GM21529 (cell line): Measurements from ENCODE around the gene SPOCK2.
"Not testable (repeated sequence)": the region's sequence is repeated elsewhere in the genome, so short reads cannot be mapped to it uniquely, and the experiment has no call there.

Source experiments
- ATAC-seq: cut with Tn5 transposase; IDR thresholded peaks from one replicate; pipeline ENCODE4 v1.9.1; 2021; ENCODE audit not compliant: unreplicated experiment

The SPOCK2 gene

DNA sequence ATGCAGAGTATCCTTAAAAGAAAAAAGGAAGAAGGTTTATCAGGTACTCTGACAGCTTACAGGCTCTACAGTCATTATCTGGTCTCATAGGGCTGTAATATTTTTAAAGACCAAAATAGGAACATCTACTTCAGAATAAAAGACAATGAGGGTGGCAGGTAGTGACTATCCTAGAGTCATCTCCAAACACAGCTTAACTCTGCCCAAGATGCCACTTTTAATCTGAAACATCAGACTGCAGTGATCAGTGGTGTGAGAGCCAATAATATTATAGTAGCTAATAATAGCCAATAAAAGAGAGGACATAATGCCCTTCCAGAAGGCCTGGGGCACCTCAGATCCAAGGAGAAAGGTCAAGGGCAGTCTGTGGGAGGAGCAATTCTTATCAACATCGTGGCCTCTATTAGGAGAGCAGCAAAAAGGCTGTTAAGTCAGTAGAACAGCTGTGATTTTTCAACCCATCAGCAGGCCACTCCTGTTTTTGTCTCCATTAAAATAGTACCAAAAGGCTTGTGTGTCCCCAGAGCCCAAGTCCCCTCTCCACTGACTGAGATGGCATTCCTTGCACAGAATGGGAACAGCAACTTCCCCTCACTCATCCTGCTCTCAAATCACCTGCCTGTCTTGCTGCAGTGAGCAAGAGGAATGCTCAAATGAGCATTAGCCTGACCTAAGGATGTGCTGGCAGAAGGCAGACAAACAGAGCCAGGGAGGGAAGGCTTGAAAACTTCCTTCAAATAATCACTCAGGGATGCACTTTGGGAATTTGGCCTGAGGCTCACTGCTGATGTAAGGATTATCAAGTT is 20.7 kb upstream of the SPOCK2 start:
- no peak for ATAC-seq

DNA sequence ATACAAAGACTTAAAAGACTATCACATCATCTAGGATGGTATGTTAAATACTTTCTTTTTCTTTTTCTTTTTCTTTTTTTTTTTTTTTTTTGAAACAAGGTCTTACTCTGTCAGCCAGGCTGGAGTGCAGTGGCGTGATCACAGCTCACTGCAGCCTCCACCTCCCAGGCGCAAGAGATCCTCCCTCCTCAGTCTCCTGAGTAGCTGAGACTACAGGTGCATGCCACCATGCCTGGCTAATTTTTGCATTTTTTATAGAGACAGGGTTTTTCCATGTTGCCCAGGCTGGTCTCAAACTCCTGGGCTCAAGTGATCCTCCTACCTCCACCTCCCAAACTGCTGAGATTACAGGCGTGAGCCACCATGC is 19.6 kb upstream of the SPOCK2 start:
- ATAC-seq, result not testable (repeated sequence)

DNA sequence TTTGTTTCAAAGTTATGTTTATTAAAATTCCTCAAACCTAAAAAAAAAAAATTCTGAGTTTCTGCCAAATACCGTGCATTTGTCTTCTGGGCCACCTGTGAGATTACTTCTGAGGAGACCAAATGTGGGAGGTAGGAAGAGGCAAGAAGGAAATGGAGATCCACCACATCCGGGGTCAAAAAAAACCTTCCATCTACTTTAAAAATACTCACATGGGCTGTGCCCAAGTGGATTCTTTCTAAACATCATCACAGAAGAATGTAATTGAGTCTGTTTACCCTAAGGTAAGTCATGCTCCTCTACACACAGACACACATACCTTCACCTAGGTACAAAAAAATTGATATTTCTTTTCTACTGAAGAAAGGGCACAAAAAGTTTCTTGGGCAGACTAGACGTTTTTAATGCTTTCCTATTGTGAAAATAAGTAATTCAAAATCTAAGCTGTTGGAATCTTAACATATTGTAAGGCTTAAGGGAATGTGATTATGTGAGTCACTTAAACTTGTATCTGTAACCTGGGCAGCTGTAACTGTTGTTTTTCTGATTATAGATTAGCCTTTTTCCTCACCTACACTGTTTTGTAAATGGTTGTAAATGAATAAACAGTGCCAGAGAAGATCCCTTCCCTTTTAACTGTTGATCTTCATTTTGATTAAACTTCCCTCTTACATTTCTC is 19.1 kb upstream of the SPOCK2 start:
- ATAC-seq, result no peak

DNA sequence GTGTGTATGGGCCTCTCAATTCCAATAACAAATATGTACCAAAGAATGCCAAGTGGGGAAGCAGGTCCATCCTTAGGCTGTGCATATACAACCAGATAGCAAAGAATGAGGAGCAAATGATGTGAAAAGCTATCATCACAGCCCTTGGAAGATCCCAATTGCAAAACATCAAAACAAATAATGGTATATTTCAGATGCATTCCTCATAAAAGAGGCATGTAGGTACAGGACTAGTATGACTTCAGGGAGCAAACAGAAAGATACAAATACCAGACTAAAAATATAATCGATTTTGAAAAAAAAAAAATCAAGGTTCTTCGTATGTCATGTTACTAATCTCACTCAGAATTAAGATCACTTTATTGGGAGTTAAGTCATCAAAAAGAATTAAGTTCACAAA is 18.5 kb upstream of the SPOCK2 start:
- no peak for ATAC-seq

GRCh38 chr10:72106154-72106849 is 18.0 kb upstream of the SPOCK2 start:
- no peak for ATAC-seq

GRCh38 chr10:72105710-72106109 is 17.4 kb upstream of the SPOCK2 start:
- no peak for ATAC-seq

DNA sequence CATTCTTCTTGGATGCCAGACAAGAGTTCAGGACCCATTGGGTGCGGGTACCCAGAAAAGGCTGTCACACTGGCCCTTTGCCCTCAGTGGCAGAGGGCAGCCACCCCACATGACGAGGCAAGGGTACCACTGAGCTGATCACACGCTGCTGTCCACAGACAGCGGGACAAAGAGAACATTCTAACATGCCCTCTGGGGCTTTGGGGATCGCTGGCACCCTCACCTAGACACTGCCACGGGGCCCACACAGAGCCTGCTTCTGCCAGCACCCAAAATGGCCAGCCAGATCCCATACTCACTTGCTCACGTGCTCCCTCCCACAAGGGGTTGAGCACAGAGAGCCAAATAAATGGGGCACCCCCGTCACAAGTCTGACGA is 16.7 kb upstream of the SPOCK2 start:
- ATAC-seq, result no peak

GRCh38 chr10:72104472-72105097 is 16.2 kb upstream of the SPOCK2 start:
- ATAC-seq, result no peak

DNA sequence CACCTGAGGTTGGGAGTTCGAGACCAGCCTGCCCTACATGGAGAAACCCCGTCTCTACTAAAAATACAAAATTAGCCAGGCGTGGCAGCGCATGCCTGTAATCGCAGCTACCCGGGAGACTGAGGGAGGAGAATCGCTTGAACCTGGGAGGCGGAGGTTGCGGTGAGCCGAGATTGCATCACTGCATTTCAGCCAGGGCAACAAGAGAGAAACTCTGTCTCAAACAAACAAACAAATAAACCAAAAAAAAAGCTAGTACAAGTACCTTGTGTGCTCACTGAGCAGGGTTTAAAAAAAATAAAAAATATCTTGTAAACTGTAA is 11.2 kb upstream of the SPOCK2 start:
- ATAC-seq, result no peak

DNA sequence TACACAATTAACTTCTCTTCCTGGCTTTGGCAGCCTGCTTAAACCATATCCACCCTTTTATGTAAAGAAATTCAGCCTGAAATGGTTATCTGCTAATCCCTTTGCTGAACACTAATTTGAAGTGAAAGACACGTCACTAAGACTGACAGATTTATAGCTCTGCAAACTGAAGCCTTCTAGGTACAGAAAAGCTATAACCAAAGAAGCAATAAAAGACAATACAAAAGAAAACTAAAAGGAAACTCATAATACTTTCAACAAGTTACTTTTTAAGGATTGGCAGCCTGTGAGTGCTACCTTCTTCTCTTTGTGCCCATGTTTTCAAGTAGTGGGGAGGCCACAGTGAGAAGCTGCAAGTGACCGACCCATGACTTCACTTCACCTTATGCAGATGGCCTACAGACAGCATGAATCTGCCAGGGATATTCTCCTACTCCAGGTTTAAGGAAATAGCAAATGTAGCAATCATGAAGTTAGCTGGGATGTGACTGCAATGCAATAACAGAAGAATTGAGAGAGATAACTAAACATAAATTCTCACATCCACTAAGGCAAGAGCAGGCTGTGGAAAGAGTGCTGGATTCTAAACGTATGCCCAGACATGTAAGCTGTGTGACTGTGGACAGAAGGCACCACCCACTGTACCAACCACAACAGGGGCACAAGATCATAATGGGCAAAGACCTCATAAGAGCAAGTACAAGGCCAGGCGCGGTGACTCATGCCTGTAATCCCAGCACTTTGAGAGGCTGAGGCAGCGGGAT is 10.7 kb upstream of the SPOCK2 start:
- ATAC-seq, result no peak

DNA sequence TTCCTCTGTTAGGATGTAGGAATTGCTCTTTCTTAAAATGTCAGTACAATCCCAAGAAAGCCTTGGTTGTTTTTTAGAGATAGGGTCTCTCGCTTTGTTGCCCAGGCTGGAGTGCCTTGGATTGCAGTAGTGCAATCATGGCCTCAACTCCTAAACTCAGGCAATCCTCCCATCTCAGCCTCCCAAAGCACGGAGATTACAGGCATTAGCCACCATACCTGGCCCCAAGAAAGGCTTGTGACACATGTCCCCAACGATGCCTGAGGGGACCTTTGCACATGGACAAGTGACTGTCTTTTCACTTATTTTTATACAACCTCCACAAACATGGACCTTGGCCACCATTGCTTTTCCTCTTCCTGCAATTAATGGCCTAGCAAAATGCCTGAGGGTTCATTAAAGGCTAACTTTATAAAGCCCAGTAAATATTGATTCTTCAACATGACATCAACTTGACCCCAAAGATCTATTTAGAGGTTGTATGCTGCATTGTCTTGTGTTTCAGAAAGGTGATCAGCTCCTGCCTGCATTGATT is 10.0 kb upstream of the SPOCK2 start:
- no peak for ATAC-seq

DNA sequence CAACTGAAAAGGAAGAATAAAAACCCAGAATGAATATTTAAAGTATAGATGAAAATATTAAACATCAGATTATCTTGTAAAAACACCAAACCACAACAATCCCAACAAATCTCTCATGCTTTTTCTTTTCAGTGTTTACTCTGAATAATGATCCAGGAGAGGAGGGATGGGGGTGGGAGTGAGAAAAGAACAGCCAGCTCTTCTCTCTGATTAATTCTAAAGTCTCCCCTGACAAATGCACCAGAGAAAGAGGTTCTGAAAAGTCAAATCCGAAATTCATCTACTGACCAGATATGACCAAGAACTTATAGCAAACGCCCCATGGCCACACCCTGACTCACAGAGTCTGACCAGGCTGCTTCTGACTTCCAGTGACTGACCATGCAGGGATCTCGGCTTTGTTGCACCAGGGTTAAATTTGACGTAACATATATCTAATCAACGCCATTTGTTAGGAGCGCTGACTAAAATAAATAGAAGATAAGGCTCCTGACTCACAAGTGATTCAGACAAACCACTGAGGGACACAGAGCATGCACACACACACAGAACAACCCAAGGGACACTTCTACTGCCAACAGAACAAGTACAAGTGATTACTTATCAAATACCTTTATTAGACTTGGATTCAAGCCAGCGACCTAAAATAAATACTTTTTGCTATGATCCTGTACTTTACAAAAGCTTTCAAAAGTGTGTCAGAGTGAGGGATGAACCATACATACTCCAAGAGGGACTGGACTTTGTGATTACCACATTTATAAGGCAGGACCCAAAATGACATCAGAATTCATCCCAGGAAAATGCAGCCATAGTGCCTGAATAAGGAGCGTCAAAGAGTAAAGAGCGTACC is 9.3 kb upstream of the SPOCK2 start:
- ATAC-seq, result no peak

DNA sequence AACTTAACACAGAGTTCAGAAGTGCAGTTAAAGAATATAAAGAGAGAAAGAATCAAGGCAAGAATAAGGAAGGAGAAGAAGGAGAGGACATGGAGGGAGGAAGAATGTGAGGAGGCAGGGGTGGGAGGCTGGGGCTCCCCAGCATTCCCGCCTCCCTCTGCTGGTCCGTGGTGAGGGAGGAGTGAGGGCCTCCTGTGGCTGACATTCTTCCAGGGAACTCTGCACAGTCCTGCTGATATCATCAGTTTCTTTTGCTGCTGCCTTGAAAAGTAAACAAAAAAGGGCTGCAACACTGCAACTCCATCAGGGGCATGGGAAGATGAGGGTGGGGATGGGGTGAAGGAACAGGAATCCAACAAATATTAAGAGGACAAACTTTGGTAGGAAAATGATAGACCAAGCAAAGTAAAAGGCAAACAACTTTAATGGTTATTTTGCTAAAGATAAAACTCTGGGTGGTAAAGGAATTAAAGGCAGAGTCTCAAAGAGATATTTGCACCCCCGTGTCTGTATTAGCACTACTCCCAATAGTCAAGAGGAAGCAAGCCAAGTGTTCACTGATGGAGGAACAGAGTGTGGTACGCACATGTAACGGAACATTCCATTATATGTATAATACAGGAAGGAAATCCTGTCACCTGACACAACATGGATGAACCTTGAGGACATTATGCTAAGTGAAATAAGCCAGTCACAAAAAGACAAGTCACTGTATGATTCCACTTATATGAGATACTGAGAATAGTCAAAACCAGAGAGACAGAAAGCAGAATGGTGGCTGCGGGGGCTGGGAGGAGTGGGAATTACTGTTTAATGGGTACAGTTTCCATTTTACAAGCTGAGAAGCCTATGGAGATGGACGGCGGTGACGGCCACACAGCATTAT is 8.0 kb upstream of the SPOCK2 start:
- no peak for ATAC-seq

- no peak for ATAC-seq
These were observed 6.8 kb upstream of the SPOCK2 start for GRCh38 chr10:72095195-72095594.

- no peak for ATAC-seq
These were observed 6.2 kb upstream of the SPOCK2 start for GRCh38 chr10:72094574-72094973.

GRCh38 chr10:72093450-72093849 is 5.1 kb upstream of the SPOCK2 start:
- ATAC-seq, result no peak

DNA sequence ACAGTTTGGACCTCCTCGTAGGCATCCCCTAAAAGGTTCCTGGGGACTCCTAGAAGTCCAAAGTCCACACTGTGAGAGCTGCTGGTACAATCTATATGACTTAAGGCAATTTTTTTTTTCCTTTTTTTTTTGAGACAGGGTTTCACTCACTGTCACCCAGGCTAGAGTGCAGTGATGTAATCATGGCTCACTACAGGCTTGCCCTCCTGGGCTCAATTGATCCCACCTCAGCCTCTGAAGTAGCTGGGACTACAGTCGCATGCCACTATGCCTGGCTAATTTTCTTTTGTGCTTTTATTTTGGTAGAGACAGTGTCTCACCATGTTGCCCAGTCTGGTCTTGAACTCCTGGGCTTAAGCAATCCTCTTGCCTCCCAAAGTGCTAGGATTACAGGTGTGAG is 4.6 kb upstream of the SPOCK2 start:
- ATAC-seq, result no peak

DNA sequence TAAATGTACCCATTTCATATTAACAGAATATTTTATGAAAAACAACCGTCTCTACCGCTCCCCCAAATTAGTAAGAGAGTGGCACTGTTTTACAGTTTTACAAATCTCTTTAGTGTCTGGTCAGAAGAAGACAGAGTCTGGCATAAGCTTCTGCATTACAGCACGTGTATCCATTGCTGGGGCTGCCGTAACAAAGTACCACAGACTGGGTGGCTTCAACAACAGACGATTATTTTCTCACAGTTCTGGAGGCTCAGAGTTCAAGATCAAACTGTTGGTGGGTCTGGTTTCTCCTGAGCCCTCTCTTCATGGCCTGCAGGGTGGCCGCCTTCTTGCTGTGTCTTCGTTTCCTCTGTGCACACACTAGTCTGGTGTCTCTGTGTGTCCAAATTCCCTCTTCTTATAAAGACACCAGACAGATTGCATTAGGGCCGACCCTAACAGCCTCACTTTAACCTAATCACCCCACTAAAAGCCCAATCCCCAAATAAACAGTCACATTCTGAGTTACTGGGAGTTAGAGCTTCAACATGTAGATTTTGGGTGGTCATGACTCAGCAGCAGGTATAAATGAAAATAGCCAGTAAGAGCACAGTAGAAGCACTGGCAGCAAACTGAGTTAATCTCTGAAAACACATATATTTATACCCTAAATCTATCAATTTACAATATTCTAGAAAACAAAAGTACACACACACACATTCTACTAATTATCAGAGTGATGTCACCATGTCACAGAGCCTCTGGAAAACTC is 4.0 kb upstream of the SPOCK2 start:
- no peak for ATAC-seq
